Ovary (tissue), 3 donors: ENCODE results near the gene TIMP2.

Experiments
- EP300 ChIP-seq: sonication (generic); formaldehyde crosslinking; IDR thresholded peaks from one replicate; pipeline ENCODE4 v1.6.1; 2017; ENCODE audit warnings: antibody characterized with exemption
- POLR2A ChIP-seq: fragments of 450-650 bp; IDR thresholded peaks from one replicate; pipeline ENCODE4 v1.6.1; 2017; ENCODE audit warnings: antibody characterized with exemption, mild to moderate bottlenecking, moderate library complexity
- TF ChIP-seq, protein P1 (sequence below), 3 donors: fragments of 450-650 bp in 2 of 3; fragments of 200-600 bp in 1 of 3; IDR thresholded peaks; one replicate each; pipeline versions ENCODE4 v1.5.1 to v1.8.0; 2016 to 2022; ENCODE audit warnings: antibody characterized with exemption in 3 of 3, mild to moderate bottlenecking in 1 of 3
- donor health status: DM: no; HTN: no; CAD: no.

DNA sequence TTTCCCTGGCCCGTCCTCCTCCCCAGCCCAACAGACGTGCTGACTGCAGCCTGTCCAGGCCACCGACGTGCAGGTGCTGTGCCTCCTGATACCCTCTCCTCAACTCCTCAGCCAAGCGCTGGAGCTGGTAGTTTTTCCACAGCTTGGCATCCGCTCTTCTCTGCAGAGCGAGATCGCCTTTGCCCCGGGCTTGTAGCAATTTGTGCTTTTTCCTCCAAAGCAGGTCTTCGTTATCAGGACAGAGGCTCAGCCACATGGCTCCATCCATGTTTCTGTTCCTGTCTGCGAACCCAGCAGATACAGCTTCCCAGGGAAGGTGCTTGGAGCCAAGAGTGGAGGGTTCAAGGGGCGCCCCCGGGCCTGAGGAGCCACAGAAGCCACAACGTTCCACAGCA is 33.1 kb downstream of the TIMP2 start:
- TF ChIP-seq, protein P1, sequence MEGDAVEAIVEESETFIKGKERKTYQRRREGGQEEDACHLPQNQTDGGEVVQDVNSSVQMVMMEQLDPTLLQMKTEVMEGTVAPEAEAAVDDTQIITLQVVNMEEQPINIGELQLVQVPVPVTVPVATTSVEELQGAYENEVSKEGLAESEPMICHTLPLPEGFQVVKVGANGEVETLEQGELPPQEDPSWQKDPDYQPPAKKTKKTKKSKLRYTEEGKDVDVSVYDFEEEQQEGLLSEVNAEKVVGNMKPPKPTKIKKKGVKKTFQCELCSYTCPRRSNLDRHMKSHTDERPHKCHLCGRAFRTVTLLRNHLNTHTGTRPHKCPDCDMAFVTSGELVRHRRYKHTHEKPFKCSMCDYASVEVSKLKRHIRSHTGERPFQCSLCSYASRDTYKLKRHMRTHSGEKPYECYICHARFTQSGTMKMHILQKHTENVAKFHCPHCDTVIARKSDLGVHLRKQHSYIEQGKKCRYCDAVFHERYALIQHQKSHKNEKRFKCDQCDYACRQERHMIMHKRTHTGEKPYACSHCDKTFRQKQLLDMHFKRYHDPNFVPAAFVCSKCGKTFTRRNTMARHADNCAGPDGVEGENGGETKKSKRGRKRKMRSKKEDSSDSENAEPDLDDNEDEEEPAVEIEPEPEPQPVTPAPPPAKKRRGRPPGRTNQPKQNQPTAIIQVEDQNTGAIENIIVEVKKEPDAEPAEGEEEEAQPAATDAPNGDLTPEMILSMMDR (IDR thresholded peaks at IDR 0.05) = no peak
- TF ChIP-seq POLR2A (no peak), EP300 (no peak)
